H9 (cell line): ENCODE results near the gene SULT2B1. TPM values are rescaled to one million over a fixed set of nuclear protein-coding genes. Genes with fewer than 3 reads are reported as not detected.
A peak's percentile ranks its signal among the peaks of the same experiment; 100 is the strongest.

ENCODE experiments used
- DNase-seq: peaks from one replicate; pipeline ENCODE4 v3.0.0-alpha.2; 2017
- H2AFZ ChIP-seq: one replicate; pipeline ENCODE4 v1.6.1; 2013; ENCODE audit warnings: mild to moderate bottlenecking, low read length, control low read depth, moderate library complexity
- H2AK5ac ChIP-seq: 2 replicates; pipeline ENCODE4 v1.6.1; 2013; ENCODE audit warnings: low read length, control low read depth, mixed read lengths; ENCODE audit not compliant: insufficient read length
- H2BK120ac ChIP-seq: one replicate; pipeline ENCODE4 v1.6.1; 2013; ENCODE audit warnings: low read depth, mild to moderate bottlenecking, low read length, control low read depth, inconsistent platforms; ENCODE audit not compliant: poor library complexity, severe bottlenecking
- H2BK12ac ChIP-seq: 2 replicates; pipeline ENCODE4 v1.6.1; 2013; ENCODE audit warnings: low read length, control low read depth, mixed read lengths, low read depth; ENCODE audit not compliant: insufficient read length
- H2BK15ac ChIP-seq: 2 replicates; pipeline ENCODE4 v1.6.1; 2013; ENCODE audit warnings: low read depth, low read length, control low read depth
- H2BK20ac ChIP-seq: one replicate; pipeline ENCODE4 v1.6.1; 2013; ENCODE audit warnings: low read depth, mild to moderate bottlenecking, low read length, control low read depth, inconsistent platforms; ENCODE audit not compliant: poor library complexity, severe bottlenecking
- H2BK5ac ChIP-seq: 2 replicates; pipeline ENCODE4 v1.6.1; 2013; ENCODE audit warnings: low read length, control low read depth, mixed read lengths; ENCODE audit not compliant: insufficient read length
- H3K14ac ChIP-seq: 2 replicates; pipeline ENCODE4 v1.6.1; 2013; ENCODE audit warnings: low read length, control low read depth; ENCODE audit not compliant: insufficient read depth
- H3K18ac ChIP-seq: 2 replicates; pipeline ENCODE4 v1.6.1; 2013; ENCODE audit warnings: low read depth, mild to moderate bottlenecking, mixed read lengths, low read length, control low read depth; ENCODE audit not compliant: insufficient read length
- H3K23ac ChIP-seq: 2 replicates; pipeline ENCODE4 v1.6.1; 2013; ENCODE audit warnings: low read length, control low read depth, mixed read lengths, low read depth; ENCODE audit not compliant: insufficient read length
- H3K23me2 ChIP-seq: 2 replicates; pipeline ENCODE4 v1.6.1; 2013; ENCODE audit warnings: low read depth, mild to moderate bottlenecking, mixed read lengths, low read length, control low read depth; ENCODE audit not compliant: insufficient read length, poor library complexity, severe bottlenecking
- H3K27ac ChIP-seq: 2 replicates; pipeline ENCODE4 v1.5.1; 2013; ENCODE audit warnings: low read length, control low read depth, mixed read lengths, low read depth; ENCODE audit not compliant: insufficient read length
- H3K27me3 ChIP-seq: 2 replicates; pipeline ENCODE4 v1.6.1; 2013; ENCODE audit warnings: low read length, control low read depth, inconsistent platforms; ENCODE audit not compliant: insufficient read depth
- H3K4ac ChIP-seq: 2 replicates; pipeline ENCODE4 v1.6.1; 2013; ENCODE audit warnings: low read depth, mild to moderate bottlenecking, control low read depth, inconsistent platforms, low read length, moderate library complexity
- H3K4me1 ChIP-seq: 2 replicates; pipeline ENCODE4 v1.6.1; 2013; ENCODE audit warnings: low read length, control low read depth, inconsistent platforms; ENCODE audit not compliant: insufficient read depth
- H3K4me2 ChIP-seq: 2 replicates; pipeline ENCODE4 v1.6.1; 2013; ENCODE audit warnings: low read length, control low read depth, mixed read lengths; ENCODE audit not compliant: insufficient read length, insufficient read depth
- H3K56ac ChIP-seq: 2 replicates; pipeline ENCODE4 v1.6.1; 2013; ENCODE audit warnings: low read depth, mild to moderate bottlenecking, mixed read lengths, low read length, control low read depth; ENCODE audit not compliant: insufficient read length
- H3K79me1 ChIP-seq: 2 replicates; pipeline ENCODE4 v1.6.1; 2013; ENCODE audit warnings: low read depth, mild to moderate bottlenecking, moderate library complexity, low read length, control low read depth, inconsistent platforms; ENCODE audit not compliant: insufficient read depth, poor library complexity, severe bottlenecking
- H3K79me2 ChIP-seq: 2 replicates; pipeline ENCODE4 v1.6.1; 2013; ENCODE audit warnings: low read length, control low read depth, inconsistent platforms; ENCODE audit not compliant: insufficient read depth
- H3K9ac ChIP-seq: 2 replicates; pipeline ENCODE4 v1.6.1; 2013; ENCODE audit warnings: low read length, control low read depth, mixed read lengths; ENCODE audit not compliant: insufficient read length; ENCODE audit errors: extremely low read depth
- H3K9me3 ChIP-seq: one replicate; pipeline ENCODE4 v1.6.1; 2013; ENCODE audit warnings: low read depth, low read length, inconsistent platforms; ENCODE audit not compliant: control insufficient read depth
- H3T11ph ChIP-seq: one replicate; pipeline ENCODE4 v1.6.1; 2013; ENCODE audit warnings: mild to moderate bottlenecking, low read length, control low read depth, inconsistent platforms
- H4K20me1 ChIP-seq: one replicate; pipeline ENCODE4 v1.6.1; 2013; ENCODE audit not compliant: control insufficient read depth, insufficient read length, insufficient read depth
- H4K5ac ChIP-seq: 2 replicates; pipeline ENCODE4 v1.6.1; 2013; ENCODE audit warnings: low read depth, mild to moderate bottlenecking, mixed read lengths, low read length, control low read depth; ENCODE audit not compliant: insufficient read length
- H4K8ac ChIP-seq: replicated peaks from 2 replicates; pipeline ENCODE4 v1.6.1; 2013; ENCODE audit warnings: low read length, control low read depth, mixed read lengths, low read depth; ENCODE audit not compliant: insufficient read length
- H4K91ac ChIP-seq: 2 replicates; pipeline ENCODE4 v1.6.1; 2013; ENCODE audit warnings: low read depth, mild to moderate bottlenecking, moderate library complexity, mixed read lengths, low read length, control low read depth; ENCODE audit not compliant: insufficient read length
- H3K27ac Mint-ChIP-seq, 3 experiments: 2 replicates in 2 of 3; 3 replicates in 1 of 3; pipeline ENCODE4 v1.8.0; 2020 to 2021; ENCODE audit warnings: mixed read lengths in 3 of 3, mild to moderate bottlenecking in 1 of 3, moderate library complexity in 1 of 3
- H3K27me3 Mint-ChIP-seq: 2 replicates; pipeline ENCODE4 v1.8.0; 2021; ENCODE audit warnings: low read depth, mild to moderate bottlenecking, moderate library complexity, mixed read lengths
- H3K36me3 Mint-ChIP-seq, 3 experiments: 2 replicates in 2 of 3; 3 replicates in 1 of 3; pipeline ENCODE4 v1.8.0; 2020 to 2021; ENCODE audit warnings: low read depth in 3 of 3, mixed read lengths in 3 of 3; ENCODE audit not compliant: insufficient read depth in 1 of 3
- H3K4me1 Mint-ChIP-seq, 2 experiments: 2 replicates each; pipeline ENCODE4 v1.8.0; 2020; ENCODE audit warnings: mixed read lengths in 2 of 2
- H3K4me3 Mint-ChIP-seq, 2 experiments: 2 replicates in 1 of 2; 3 replicates in 1 of 2; pipeline ENCODE4 v1.8.0; 2020 to 2021; ENCODE audit warnings: mild to moderate bottlenecking in 2 of 2, mixed read lengths in 2 of 2, moderate library complexity in 1 of 2
- H3K9me3 Mint-ChIP-seq, 2 experiments: 2 replicates in 1 of 2; 3 replicates in 1 of 2; pipeline ENCODE4 v1.8.0; 2020; ENCODE audit warnings: mild to moderate bottlenecking in 2 of 2, mixed read lengths in 2 of 2, moderate library complexity in 1 of 2
- CTCF ChIP-seq: fragments of 200-600 bp; sonication (generic); conservative IDR thresholded peaks from 3 replicates; pipeline ENCODE4 v1.8.0; 2021; ENCODE audit warnings: antibody characterized with exemption, mild to moderate bottlenecking
- WGBS: extraction: QIAGEN DNeasy Blood & Tissue Kit; methylation state at CpG from one replicate; pipeline ENCODE4 v1.1.7; 2013; ENCODE audit warnings: missing lambda C conversion rate, low lambda C conversion rate, mixed read lengths; ENCODE audit not compliant: insufficient read length; ENCODE audit errors: extremely low coverage; 5-methylcytosine and 5-hydroxymethylcytosine counted together
- total RNA-seq: library from RNA; stranded (reverse); gene quantifications from 2 replicates; pipeline ENCODE4 v1.2.1, GENCODE V29; 2021

SULT2B1 gene
- total RNA-seq, 1 experiment from 2014 or later, result 1.7 TPM

- H3K79me2 ChIP-seq, result peaks cover 4% of the 10 kb centered on the region; the same call in 1 of the 2 replicates
- no peak overlapping the region for H2AFZ ChIP-seq
- H2BK20ac ChIP-seq, result no peak overlapping the region
- no peak overlapping the region for H3K27ac ChIP-seq
- no peak overlapping the region for H3K18ac ChIP-seq
- H3T11ph ChIP-seq, result no peak overlapping the region
- no peak overlapping the region for H2AK5ac ChIP-seq
- no peak overlapping the region for H4K8ac ChIP-seq
- Mint-ChIP-seq H3K4me3 (peak overlapping the region; percentile 86 to 88), H3K36me3 (peaks cover 6 to 26% (median 24%) of the 10 kb centered on the region in 3 experiments; a peak in 6 of 7 replicates), H3K27ac (peak overlapping the region; percentile 91 to 98 (median 97); a peak in 5 of 7 replicates), H3K27me3 (no peaks in the 10 kb centered on the region), H3K4me1 (peaks cover 25 to 30% of the 10 kb centered on the region in 2 experiments), H3K9me3 (no peaks in the 10 kb centered on the region; a peak in 1 of 5 replicates)
- H3K79me1 ChIP-seq, result no peaks in the 10 kb centered on the region
- peaks cover 8% of the 10 kb centered on the region for H3K23me2 ChIP-seq
- no peak overlapping the region for H3K23ac ChIP-seq
- no peak overlapping the region for H3K14ac ChIP-seq
- no peak overlapping the region for H4K5ac ChIP-seq
- H3K27me3 ChIP-seq, result no peaks in the 10 kb centered on the region
- peak overlapping the region; percentile 48 for H3K9ac ChIP-seq
- H3K4me1 ChIP-seq, result peaks cover 3% of the 10 kb centered on the region; the same call in 1 of the 2 replicates
- DNase-seq, result no peak
- no peak overlapping the region for H2BK5ac ChIP-seq
- H4K91ac ChIP-seq, result no peak overlapping the region
- H2BK12ac ChIP-seq, result no peak overlapping the region
- no peaks in the 10 kb centered on the region for H3K9me3 ChIP-seq
- H3K4me2 ChIP-seq, result peak overlapping the region; percentile 61
- no CpG with 5 or more reads among the region's 24 CpGs for WGBS
- no peak overlapping the region for H3K4ac ChIP-seq
- H4K20me1 ChIP-seq, result no peaks in the 10 kb centered on the region
- H2BK15ac ChIP-seq, result no peak overlapping the region
- H2BK120ac ChIP-seq, result no peak overlapping the region
- no peak for TF ChIP-seq CTCF
- no peak overlapping the region for H3K56ac ChIP-seq
Observed at GRCh38 chr19:48624791-48625723, 73.1 kb downstream of the SULT2B1 start.
